ENCODE results near the gene SMC6. TPM values are rescaled to one million over a fixed set of nuclear protein-coding genes. Genes with fewer than 3 reads are reported as not detected.

The SMC6 gene
- total RNA-seq, 2 experiments from 2014 or later = 21.4 to 22.7 TPM

GRCh38 chr2:17640406-17640805 is 113.2 kb downstream of the SMC6 start:
- H3K27me3 Mint-ChIP-seq = no peaks in the 10 kb centered on the region
- ChIA-PET POLR2A (no interaction called here), CTCF (interaction anchor here (0.7 kb wide), 1 partner anchor 31 kb away, joined by 3 read pairs; no protein-coding TSS in a partner anchor)
- H3K36me3 Mint-ChIP-seq = no peaks in the 10 kb centered on the region
- no peaks in the 10 kb centered on the region for H3K9me3 Mint-ChIP-seq
- no peak for DNase-seq
- intact Hi-C loops (cut with micrococcal nuclease) = no loop called here
- no peak overlapping the region for H3K27ac Mint-ChIP-seq
- peaks cover 4% of the 10 kb centered on the region for H3K4me1 Mint-ChIP-seq (ENCODE audit: low read depth)
- H3K4me3 Mint-ChIP-seq = no peak overlapping the region

- H3K9me3 Mint-ChIP-seq = no peaks in the 10 kb centered on the region
- no peaks in the 10 kb centered on the region for H3K36me3 Mint-ChIP-seq
- no peak overlapping the region for H3K4me3 Mint-ChIP-seq
- DNase-seq = no peak
- ChIA-PET CTCF (no interaction called here), POLR2A (no interaction called here)
- H3K27ac Mint-ChIP-seq = no peak overlapping the region
- peaks cover 3% of the 10 kb centered on the region for H3K4me1 Mint-ChIP-seq (ENCODE audit: low read depth)
- H3K27me3 Mint-ChIP-seq = no peaks in the 10 kb centered on the region
- intact Hi-C loops (cut with micrococcal nuclease) = no loop called here
Observed at GRCh38 chr2:17638196-17638743, 115.3 kb downstream of the SMC6 start.

GRCh38 chr2:17637131-17637906 is 116.3 kb downstream of the SMC6 start:
- no peak overlapping the region for H3K4me3 Mint-ChIP-seq
- DNase-seq = no peak
- H3K4me1 Mint-ChIP-seq (ENCODE audit: low read depth) = no peaks in the 10 kb centered on the region
- CTCF ChIA-PET = no interaction called here
- H3K36me3 Mint-ChIP-seq = no peaks in the 10 kb centered on the region
- H3K9me3 Mint-ChIP-seq = no peaks in the 10 kb centered on the region
- no peaks in the 10 kb centered on the region for H3K27me3 Mint-ChIP-seq
- POLR2A ChIA-PET = no interaction called here
- no peak overlapping the region for H3K27ac Mint-ChIP-seq
- intact Hi-C loops (cut with micrococcal nuclease) = no loop called here

- H3K4me1 Mint-ChIP-seq (ENCODE audit: low read depth) = no peaks in the 10 kb centered on the region
- no peak overlapping the region for H3K4me3 Mint-ChIP-seq
- H3K36me3 Mint-ChIP-seq = no peaks in the 10 kb centered on the region
- intact Hi-C loops (cut with micrococcal nuclease) = no loop called here
- no peak overlapping the region for H3K27ac Mint-ChIP-seq
- CTCF ChIA-PET = interaction anchor here (2.1 kb wide), 1 partner anchor 10 kb away, joined by 12 read pairs; no protein-coding TSS in a partner anchor
- no peaks in the 10 kb centered on the region for H3K9me3 Mint-ChIP-seq
- DNase-seq = no peak
- POLR2A ChIA-PET = no interaction called here
- no peaks in the 10 kb centered on the region for H3K27me3 Mint-ChIP-seq
Observed at GRCh38 chr2:17636257-17636656, 117.4 kb downstream of the SMC6 start.

- Mint-ChIP-seq H3K4me3 (no peak overlapping the region), H3K27me3 (no peaks in the 10 kb centered on the region), H3K36me3 (no peaks in the 10 kb centered on the region), H3K9me3 (no peaks in the 10 kb centered on the region), H3K4me1 (ENCODE audit: low read depth) (no peaks in the 10 kb centered on the region), H3K27ac (no peak overlapping the region)
- DNase-seq = no peak
- ChIA-PET CTCF (interaction anchor here (1.2 to 2.1 kb wide), 2 partner anchors 11 to 36 kb away, joined by 4 to 12 read pairs; no protein-coding TSS in a partner anchor), POLR2A (no interaction called here)
- intact Hi-C loops (cut with micrococcal nuclease) = no loop called here
Observed at GRCh38 chr2:17634997-17635396, 118.6 kb downstream of the SMC6 start.

- no peak for DNase-seq
- POLR2A ChIA-PET = no interaction called here
- Mint-ChIP-seq H3K9me3 (no peaks in the 10 kb centered on the region), H3K36me3 (no peaks in the 10 kb centered on the region), H3K27me3 (no peaks in the 10 kb centered on the region), H3K4me3 (no peak overlapping the region), H3K27ac (no peak overlapping the region), H3K4me1 (ENCODE audit: low read depth) (no peaks in the 10 kb centered on the region)
- CTCF ChIA-PET = interaction anchor here (1.4 kb wide), 1 partner anchor 16 kb away, joined by 10 read pairs; no protein-coding TSS in a partner anchor
- intact Hi-C loops (cut with micrococcal nuclease) = no loop called here
Observed at GRCh38 chr2:17630089-17630488, 123.5 kb downstream of the SMC6 start.

GRCh38 chr2:17628349-17629261 is 125.0 kb downstream of the SMC6 start:
- H3K4me1 Mint-ChIP-seq (ENCODE audit: low read depth) = no peaks in the 10 kb centered on the region

GRCh38 chr2:17627434-17627833 is 126.2 kb downstream of the SMC6 start:
- Mint-ChIP-seq H3K4me3 (no peak overlapping the region), H3K9me3 (no peaks in the 10 kb centered on the region), H3K4me1 (ENCODE audit: low read depth) (no peaks in the 10 kb centered on the region), H3K36me3 (no peaks in the 10 kb centered on the region), H3K27ac (no peak overlapping the region), H3K27me3 (peaks cover 3% of the 10 kb centered on the region)
- ChIA-PET CTCF (interaction anchor here (1.1 kb wide), 1 partner anchor 44 kb away, joined by 4 read pairs; no protein-coding TSS in a partner anchor), POLR2A (no interaction called here)
- no peak for DNase-seq
- intact Hi-C loops (cut with micrococcal nuclease) = no loop called here

More at GRCh38 chr2:17628349-17629261, 125.0 kb downstream of the SMC6 start:
- CTCF ChIA-PET = interaction anchor here (1.1 kb wide), 1 partner anchor 43 kb away, joined by 4 read pairs; no protein-coding TSS in a partner anchor
- Mint-ChIP-seq H3K4me3 (no peak overlapping the region), H3K9me3 (no peaks in the 10 kb centered on the region), H3K27ac (no peak overlapping the region), H3K27me3 (peaks cover 3% of the 10 kb centered on the region), H3K36me3 (no peaks in the 10 kb centered on the region)
- POLR2A ChIA-PET = no interaction called here
- DNase-seq = no peak
- intact Hi-C loops (cut with micrococcal nuclease) = no loop called here

GRCh38 chr2:17626986-17627385 is 126.6 kb downstream of the SMC6 start:
- POLR2A ChIA-PET = no interaction called here

GRCh38 chr2:17625446-17625845 is 128.2 kb downstream of the SMC6 start:
- Mint-ChIP-seq H3K36me3 (no peaks in the 10 kb centered on the region), H3K27me3 (peaks cover 3% of the 10 kb centered on the region), H3K9me3 (no peaks in the 10 kb centered on the region), H3K4me1 (ENCODE audit: low read depth) (no peaks in the 10 kb centered on the region), H3K4me3 (no peak overlapping the region), H3K27ac (no peak overlapping the region)
- ChIA-PET CTCF (no interaction called here), POLR2A (no interaction called here)
- DNase-seq = no peak
- intact Hi-C loops (cut with micrococcal nuclease) = no loop called here

More at GRCh38 chr2:17626986-17627385, 126.6 kb downstream of the SMC6 start:
- intact Hi-C loops (cut with micrococcal nuclease) = no loop called here
- no peak overlapping the region for H3K27ac Mint-ChIP-seq
- CTCF ChIA-PET = interaction anchor here (1.1 kb wide), 1 partner anchor 19 kb away, joined by 3 read pairs; no protein-coding TSS in a partner anchor
- no peaks in the 10 kb centered on the region for H3K9me3 Mint-ChIP-seq
- H3K27me3 Mint-ChIP-seq = peaks cover 3% of the 10 kb centered on the region
- H3K36me3 Mint-ChIP-seq = no peaks in the 10 kb centered on the region
- DNase-seq = no peak
- H3K4me1 Mint-ChIP-seq (ENCODE audit: low read depth) = no peaks in the 10 kb centered on the region
- no peak overlapping the region for H3K4me3 Mint-ChIP-seq

GRCh38 chr2:17621781-17622180 is 131.8 kb downstream of the SMC6 start:
- intact Hi-C loops (cut with micrococcal nuclease) = no loop called here
- no peaks in the 10 kb centered on the region for H3K36me3 Mint-ChIP-seq
- no peak overlapping the region for H3K27ac Mint-ChIP-seq
- ChIA-PET POLR2A (no interaction called here), CTCF (interaction anchor here (1.6 kb wide), 1 partner anchor 49 kb away, joined by 3 read pairs; no protein-coding TSS in a partner anchor)
- H3K4me1 Mint-ChIP-seq (ENCODE audit: low read depth) = no peaks in the 10 kb centered on the region
- DNase-seq = no peak
- no peak overlapping the region for H3K4me3 Mint-ChIP-seq
- peaks cover 9% of the 10 kb centered on the region for H3K27me3 Mint-ChIP-seq
- H3K9me3 Mint-ChIP-seq = no peaks in the 10 kb centered on the region

- H3K27ac Mint-ChIP-seq = no peak overlapping the region
- POLR2A ChIA-PET = no interaction called here
- H3K27me3 Mint-ChIP-seq = peaks cover 9% of the 10 kb centered on the region
Observed at GRCh38 chr2:17620841-17621240, 132.8 kb downstream of the SMC6 start.

More at GRCh38 chr2:17620841-17621240, 132.8 kb downstream of the SMC6 start:
- Mint-ChIP-seq H3K36me3 (no peaks in the 10 kb centered on the region), H3K4me3 (no peak overlapping the region), H3K4me1 (ENCODE audit: low read depth) (no peaks in the 10 kb centered on the region), H3K9me3 (no peaks in the 10 kb centered on the region)
- CTCF ChIA-PET = interaction anchor here (1.6 kb wide), 1 partner anchor 50 kb away, joined by 3 read pairs; no protein-coding TSS in a partner anchor
- intact Hi-C loops (cut with micrococcal nuclease) = no loop called here
- DNase-seq = no peak
